Keratinocyte (primary cell): ENCODE data around the gene TMA7. TPM values are rescaled to one million over a fixed set of nuclear protein-coding genes. Genes with fewer than 3 reads are reported as not detected.

Experiments used
- DNase-seq: peaks from one replicate; pipeline ENCODE4 v3.0.0-alpha.2; 2011; ENCODE audit warnings: low read depth, missing footprints, low spot score
- FAIRE-seq: peaks from 2 replicates; lab custom pipeline; 2011; peaks lifted over from hg19 to GRCh38; lab: Jason Lieb, UNC
- H2AFZ ChIP-seq: 2 replicates; pipeline ENCODE4 v1.6.0; 2012; ENCODE audit warnings: low read length, control low read depth, inconsistent platforms; ENCODE audit not compliant: control insufficient read depth
- H3K27ac ChIP-seq: 2 replicates; pipeline ENCODE4 v1.5.1; 2011; ENCODE audit warnings: low read length; ENCODE audit not compliant: control insufficient read depth, insufficient read depth
- H3K27me3 ChIP-seq: 3 replicates; pipeline ENCODE4 v1.6.0; 2011; ENCODE audit warnings: low read length; ENCODE audit not compliant: control insufficient read depth, insufficient read depth; ENCODE audit errors: extremely low read depth
- H3K36me3 ChIP-seq, 2 experiments: 2 replicates in 1 of 2; 3 replicates in 1 of 2; pipeline ENCODE4 v1.5.1; 2011; ENCODE audit warnings: low read length in 2 of 2, mild to moderate bottlenecking in 1 of 2; ENCODE audit not compliant: control insufficient read depth in 2 of 2, insufficient read depth in 2 of 2; ENCODE audit errors: extremely low read depth in 1 of 2
- H3K4me1 ChIP-seq: 3 replicates; pipeline ENCODE4 v1.5.1; 2011; ENCODE audit warnings: low read length; ENCODE audit not compliant: control insufficient read depth, insufficient read depth; ENCODE audit errors: extremely low read depth
- H3K4me2 ChIP-seq: 3 replicates; pipeline ENCODE4 v1.6.0; 2011; ENCODE audit warnings: low read depth, low read length; ENCODE audit not compliant: control insufficient read depth, insufficient read depth; ENCODE audit errors: extremely low read depth
- H3K4me3 ChIP-seq, 3 experiments: fragments of 200-600 bp in 1 of 3; sonication (generic) in 1 of 3; 2 replicates in 2 of 3; 3 replicates in 1 of 3; pipeline ENCODE4 v1.5.1; 2011 to 2016; ENCODE audit warnings: low read length in 3 of 3, mild to moderate bottlenecking in 3 of 3, control low read depth in 2 of 3, inconsistent platforms in 1 of 3, low read depth in 1 of 3, mixed read lengths in 1 of 3, mixed run types in 1 of 3, moderate library complexity in 1 of 3; ENCODE audit not compliant: control insufficient read depth in 2 of 3, insufficient read depth in 2 of 3; ENCODE audit errors: extremely low read depth in 1 of 3
- H3K79me2 ChIP-seq: 2 replicates; pipeline ENCODE4 v1.6.0; 2012; ENCODE audit warnings: low read length; ENCODE audit not compliant: control insufficient read depth, insufficient read depth
- H3K9ac ChIP-seq: 3 replicates; pipeline ENCODE4 v1.6.0; 2011; ENCODE audit warnings: low read length; ENCODE audit not compliant: control insufficient read depth, insufficient read depth; ENCODE audit errors: extremely low read depth
- H3K9me1 ChIP-seq: 3 replicates; pipeline ENCODE4 v1.6.0; 2011; ENCODE audit warnings: low read length; ENCODE audit not compliant: control insufficient read depth, insufficient read depth; ENCODE audit errors: extremely low read depth
- H3K9me3 ChIP-seq: 2 replicates; pipeline ENCODE4 v1.5.1; 2012; ENCODE audit warnings: low read depth, low read length; ENCODE audit not compliant: control insufficient read depth
- H4K20me1 ChIP-seq: 3 replicates; pipeline ENCODE4 v1.6.0; 2011; ENCODE audit warnings: low read length; ENCODE audit not compliant: control insufficient read depth, insufficient read depth; ENCODE audit errors: extremely low read depth
- EZH2 ChIP-seq: IDR thresholded peaks from one replicate; pipeline ENCODE4 v1.6.1; 2012; ENCODE audit warnings: inconsistent platforms, mild to moderate bottlenecking, low read length, moderate library complexity
- dilution Hi-C: fragments of 300-500 bp; cut with MboI; formaldehyde crosslinking; loops from one replicate; pipeline ENCODE4 v1.7.0; 2020; ENCODE audit warnings: low sequenced_read_pairs; ENCODE audit not compliant: extremely low pct_ligation_motif_present
- polyA plus RNA-seq, 5 experiments: library from polyadenylated mRNA; depleted of rRNA in 3 of 5; stranded (reverse) in 3 of 5; stranded (forward) in 1 of 5; unstranded in 1 of 5; fragments of >200 nt; gene quantifications; 1 replicate in 1 of 5; 2 replicates in 3 of 5; 3 replicates in 1 of 5; pipeline versions ENCODE4 v1.2.1 to v1.2.3, GENCODE V29; 2011 to 2012; ENCODE audit warnings: missing spikeins in 2 of 5, low read depth in 1 of 5, low replicate concordance in 1 of 5
- TF ChIP-seq, protein P1 (sequence below), 3 experiments: IDR thresholded peaks in 1 of 3; conservative IDR thresholded peaks in 1 of 3; optimal IDR thresholded peaks in 1 of 3; 2 replicates in 2 of 3; 3 replicates in 1 of 3; pipeline versions ENCODE3 to v1.5.1; 2011; ENCODE audit warnings: low read length in 3 of 3, mild to moderate bottlenecking in 3 of 3, moderate library complexity in 2 of 3, control low read depth in 1 of 3, inconsistent platforms in 1 of 3; ENCODE audit not compliant: insufficient read depth in 2 of 3; ENCODE audit errors: extremely low read depth in 1 of 3

TMA7 gene
- polyA plus RNA-seq, 1 donor (not counting 4 experiments of a cell fraction or from before 2014, with no cell fraction given): 418 TPM

GRCh38 chr3:48403533-48404439, 36.3 kb upstream of the TMA7 start:
- no peak overlapping the region for H2AFZ ChIP-seq
- H3K79me2 ChIP-seq: no peaks in the 10 kb centered on the region
- DNase-seq (no peak), FAIRE-seq (no peak)
- H3K4me1 ChIP-seq: peaks cover 23% of the 10 kb centered on the region
- peaks cover 3% of the 10 kb centered on the region for H4K20me1 ChIP-seq
- H3K27me3 ChIP-seq: no peaks in the 10 kb centered on the region
- H3K9me1 ChIP-seq: no peaks in the 10 kb centered on the region
- H3K36me3 ChIP-seq: peaks cover 45 to 60% of the 10 kb centered on the region in 2 experiments
- H3K27ac ChIP-seq: no peak overlapping the region
- dilution Hi-C loops: no loop called here
- no peak overlapping the region for H3K4me3 ChIP-seq
- H3K9me3 ChIP-seq: no peaks in the 10 kb centered on the region
- TF ChIP-seq EZH2: no peak
- TF ChIP-seq, protein P1, sequence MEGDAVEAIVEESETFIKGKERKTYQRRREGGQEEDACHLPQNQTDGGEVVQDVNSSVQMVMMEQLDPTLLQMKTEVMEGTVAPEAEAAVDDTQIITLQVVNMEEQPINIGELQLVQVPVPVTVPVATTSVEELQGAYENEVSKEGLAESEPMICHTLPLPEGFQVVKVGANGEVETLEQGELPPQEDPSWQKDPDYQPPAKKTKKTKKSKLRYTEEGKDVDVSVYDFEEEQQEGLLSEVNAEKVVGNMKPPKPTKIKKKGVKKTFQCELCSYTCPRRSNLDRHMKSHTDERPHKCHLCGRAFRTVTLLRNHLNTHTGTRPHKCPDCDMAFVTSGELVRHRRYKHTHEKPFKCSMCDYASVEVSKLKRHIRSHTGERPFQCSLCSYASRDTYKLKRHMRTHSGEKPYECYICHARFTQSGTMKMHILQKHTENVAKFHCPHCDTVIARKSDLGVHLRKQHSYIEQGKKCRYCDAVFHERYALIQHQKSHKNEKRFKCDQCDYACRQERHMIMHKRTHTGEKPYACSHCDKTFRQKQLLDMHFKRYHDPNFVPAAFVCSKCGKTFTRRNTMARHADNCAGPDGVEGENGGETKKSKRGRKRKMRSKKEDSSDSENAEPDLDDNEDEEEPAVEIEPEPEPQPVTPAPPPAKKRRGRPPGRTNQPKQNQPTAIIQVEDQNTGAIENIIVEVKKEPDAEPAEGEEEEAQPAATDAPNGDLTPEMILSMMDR (optimal IDR thresholded peaks at IDR 0.05 in 1 of 3, IDR thresholded peaks at IDR 0.05 in 1 of 3, conservative IDR thresholded peaks at IDR 0.05 in 1 of 3; ENCODE audit: extremely low read depth in 1 of 3, insufficient read depth in 2 of 3, low read length in 3 of 3): no peak
- H3K9ac ChIP-seq: no peak overlapping the region
- H3K4me2 ChIP-seq: no peak overlapping the region

DNA sequence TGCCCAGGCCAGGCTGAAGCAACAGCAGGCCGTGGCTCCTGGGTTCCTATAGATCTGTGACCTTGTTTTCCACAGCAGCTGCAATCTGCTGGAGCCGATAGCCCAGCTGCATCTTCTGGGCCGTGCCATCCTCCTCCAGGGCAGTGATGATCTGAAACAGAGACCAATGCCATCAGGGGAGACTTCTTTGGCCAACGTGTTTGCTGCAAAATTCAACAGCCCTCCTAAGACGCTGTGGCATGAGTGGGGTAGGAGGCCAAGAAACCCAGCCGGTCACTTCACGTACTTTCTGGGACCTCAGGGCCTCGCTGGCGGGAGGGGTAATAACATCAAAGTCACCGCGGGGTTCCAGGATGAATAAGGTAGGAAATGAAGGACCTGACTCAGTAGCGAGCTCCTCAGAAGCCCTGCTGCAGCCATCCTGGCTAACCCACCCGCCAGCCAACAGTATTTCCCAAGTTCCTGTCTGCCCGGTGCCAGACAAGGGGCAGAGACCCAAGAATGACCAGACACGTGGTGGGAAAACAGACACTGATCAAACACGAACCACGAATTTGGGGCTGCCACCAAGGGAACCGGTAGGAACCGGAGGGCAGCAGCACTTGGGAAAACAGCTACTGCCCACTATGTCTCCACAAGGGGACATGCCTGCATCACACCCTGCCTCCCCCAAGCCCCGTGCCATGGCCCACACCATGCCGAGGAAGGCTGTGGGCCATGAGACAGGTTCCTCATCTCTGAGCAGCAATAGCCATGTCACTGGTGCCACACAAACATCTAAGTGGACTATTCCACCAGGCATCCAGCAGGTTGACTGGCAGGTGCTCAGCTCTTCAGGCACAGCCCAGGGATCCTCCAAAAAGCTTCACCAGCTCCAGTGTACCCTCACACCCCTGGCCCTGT, 35.4 kb upstream of the TMA7 start:
- H4K20me1 ChIP-seq: peaks cover 3% of the 10 kb centered on the region
- DNase-seq: no peak
- TF ChIP-seq, protein P1 (optimal IDR thresholded peaks at IDR 0.05 in 1 of 3, IDR thresholded peaks at IDR 0.05 in 1 of 3, conservative IDR thresholded peaks at IDR 0.05 in 1 of 3; ENCODE audit: extremely low read depth in 1 of 3, insufficient read depth in 2 of 3, low read length in 3 of 3): no peak
- TF ChIP-seq EZH2: no peak
- H3K36me3 ChIP-seq: peaks cover 46 to 67% of the 10 kb centered on the region in 2 experiments
- FAIRE-seq: no peak
- H3K27me3 ChIP-seq: no peaks in the 10 kb centered on the region
- no peaks in the 10 kb centered on the region for H3K79me2 ChIP-seq
- no peak overlapping the region for H3K27ac ChIP-seq
- H2AFZ ChIP-seq: no peak overlapping the region
- no peak overlapping the region for H3K4me2 ChIP-seq
- H3K4me1 ChIP-seq: peaks cover 23% of the 10 kb centered on the region
- no peaks in the 10 kb centered on the region for H3K9me1 ChIP-seq
- no peak overlapping the region for H3K4me3 ChIP-seq
- no peak overlapping the region for H3K9ac ChIP-seq
- no peaks in the 10 kb centered on the region for H3K9me3 ChIP-seq
- dilution Hi-C loops: no loop called here
